HG03045 (cell line): Measurements from ENCODE around the gene CHCHD4.

Experiments
- ATAC-seq: cut with Tn5 transposase; IDR thresholded peaks from one replicate; pipeline ENCODE4 v1.9.1; 2021; ENCODE audit warnings: mild to moderate bottlenecking, moderate library complexity; ENCODE audit not compliant: unreplicated experiment

Gene CHCHD4

DNA sequence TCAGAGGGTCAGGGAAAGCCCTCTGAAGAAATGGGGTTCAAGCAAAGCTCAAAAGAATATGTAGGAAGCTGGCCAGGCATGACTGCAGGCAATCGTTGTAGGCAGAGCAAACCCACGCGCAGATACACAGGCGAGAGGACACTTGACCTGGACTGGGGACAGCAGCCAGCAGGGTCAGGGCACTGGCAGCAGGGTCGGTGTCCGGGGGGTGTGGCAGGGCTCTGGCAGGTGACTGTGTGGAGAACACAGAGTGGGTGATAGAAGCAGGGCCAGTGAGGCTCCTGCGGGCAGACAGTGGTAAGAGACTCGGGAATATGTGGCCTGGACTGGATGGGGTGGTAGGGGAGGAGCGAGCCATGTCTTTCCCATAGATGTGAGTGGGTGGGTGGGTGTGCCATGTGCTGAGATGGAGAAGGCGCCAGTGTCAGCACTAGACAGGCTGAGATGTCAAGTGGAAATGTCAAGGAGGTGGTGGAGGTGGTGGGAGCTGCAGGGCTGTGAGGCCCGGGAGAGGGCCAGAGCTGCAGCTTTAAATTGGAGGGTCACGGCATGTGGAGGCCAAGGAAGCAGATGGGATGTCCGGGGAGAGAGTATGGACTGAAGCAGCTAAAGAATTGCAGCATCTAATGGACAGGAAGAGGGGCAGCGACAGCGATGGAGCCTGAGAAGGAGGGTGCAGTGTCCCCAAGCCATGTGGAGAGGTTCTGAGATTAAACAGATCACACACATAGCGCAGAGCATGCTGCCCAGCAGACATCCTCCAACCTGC, 13.6 kb upstream of the CHCHD4 start:
- ATAC-seq = no peak

DNA sequence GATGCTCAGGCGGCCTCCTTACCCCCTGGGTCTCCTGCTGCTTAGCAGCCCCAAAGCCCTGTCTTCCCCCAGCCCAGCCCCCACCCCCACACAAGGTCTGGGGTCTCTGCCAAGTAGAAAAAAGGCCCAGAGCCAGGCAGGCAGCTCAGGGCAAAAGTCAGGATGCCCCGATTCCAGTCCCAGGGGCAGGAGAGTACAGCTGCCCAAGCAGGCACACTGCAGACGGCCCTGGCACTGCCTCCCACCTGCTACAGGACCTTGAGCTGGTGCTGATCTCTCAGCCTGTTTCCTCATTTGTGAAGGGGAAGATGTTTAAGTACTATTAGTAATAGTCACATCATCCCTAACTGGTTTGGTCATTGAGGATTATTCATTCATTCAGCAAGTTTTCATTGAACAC, 12.8 kb upstream of the CHCHD4 start:
- ATAC-seq = no peak

DNA sequence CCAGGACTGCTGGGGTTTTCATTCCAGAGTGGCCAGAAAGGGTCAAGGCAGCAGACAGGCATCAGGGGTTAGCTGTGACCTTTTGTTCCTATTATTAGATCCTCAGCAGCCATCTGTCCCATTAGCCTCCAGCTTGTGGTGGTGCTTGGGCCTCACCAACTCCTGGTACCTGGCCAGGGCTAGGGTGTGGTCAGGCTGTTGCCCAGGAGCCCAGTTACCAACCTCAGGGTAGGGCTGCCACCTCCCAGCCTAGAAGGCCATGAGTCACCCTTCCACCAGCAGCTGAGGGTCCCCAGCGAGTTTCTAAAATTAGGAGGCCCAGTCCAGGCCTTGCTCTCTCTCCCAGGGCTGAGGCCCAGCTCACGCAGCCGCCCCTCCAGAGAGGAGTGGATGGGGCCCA, 12.3 kb upstream of the CHCHD4 start:
- ATAC-seq = no peak

DNA sequence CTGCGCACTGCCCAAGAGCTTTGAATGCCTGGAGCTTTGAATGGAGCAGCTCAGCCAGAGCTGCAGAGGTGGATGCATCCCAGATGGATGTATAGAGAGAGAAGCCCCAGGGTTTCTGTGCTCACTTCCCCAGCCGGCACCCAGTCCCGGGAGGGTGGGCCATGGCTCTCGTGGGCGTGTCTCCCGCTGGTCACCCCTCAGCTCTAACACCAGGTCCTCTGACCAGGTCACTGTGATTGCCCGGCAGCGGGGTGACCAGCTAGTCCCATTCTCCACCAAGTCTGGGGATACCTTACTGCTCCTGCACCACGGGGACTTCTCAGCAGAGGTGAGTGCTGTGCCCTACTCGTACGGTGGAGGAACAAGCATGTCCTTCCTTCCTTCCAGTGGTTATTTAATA, 10.9 kb upstream of the CHCHD4 start:
- no peak for ATAC-seq

DNA sequence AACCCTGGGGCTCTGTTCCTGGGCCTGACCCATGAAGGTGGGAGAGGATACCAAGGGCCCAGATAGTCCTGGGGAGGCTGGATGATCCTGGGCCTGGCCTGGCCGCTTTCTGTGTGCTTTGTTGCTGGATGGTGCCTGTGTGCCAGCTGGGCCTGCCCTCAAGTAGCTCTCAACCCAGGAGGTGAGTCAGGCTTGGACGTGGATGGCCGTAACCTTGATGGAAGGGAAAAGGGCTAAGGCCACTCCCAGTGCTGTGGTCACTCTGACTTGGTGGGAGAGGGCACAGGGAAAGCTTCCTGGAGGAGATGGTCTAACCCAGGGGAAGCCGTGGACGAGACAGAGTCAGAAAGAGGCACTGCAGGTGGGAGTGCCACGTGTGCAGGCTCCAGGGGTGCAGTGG, 9.6 kb upstream of the CHCHD4 start:
- ATAC-seq = no peak

DNA sequence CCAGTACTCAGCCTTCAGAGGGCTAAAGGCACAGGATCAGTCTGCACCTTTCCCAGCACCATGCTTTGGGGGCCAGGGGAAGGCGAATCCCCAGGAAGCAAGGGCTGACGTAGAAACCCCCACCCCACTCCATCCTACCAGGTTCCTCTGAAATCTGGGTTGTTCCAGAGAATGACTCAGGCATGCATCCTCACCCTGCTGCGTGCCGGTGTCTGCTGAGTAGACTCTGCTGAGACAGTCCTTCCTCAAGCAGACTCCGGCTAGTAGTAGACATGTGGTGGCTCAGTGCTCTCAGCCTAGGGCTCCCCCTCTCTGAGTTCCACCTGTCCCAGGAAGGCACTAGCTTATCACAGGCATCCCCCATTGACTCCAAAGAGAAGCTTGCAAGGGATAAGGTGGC, 9.2 kb upstream of the CHCHD4 start:
- no peak for ATAC-seq

DNA sequence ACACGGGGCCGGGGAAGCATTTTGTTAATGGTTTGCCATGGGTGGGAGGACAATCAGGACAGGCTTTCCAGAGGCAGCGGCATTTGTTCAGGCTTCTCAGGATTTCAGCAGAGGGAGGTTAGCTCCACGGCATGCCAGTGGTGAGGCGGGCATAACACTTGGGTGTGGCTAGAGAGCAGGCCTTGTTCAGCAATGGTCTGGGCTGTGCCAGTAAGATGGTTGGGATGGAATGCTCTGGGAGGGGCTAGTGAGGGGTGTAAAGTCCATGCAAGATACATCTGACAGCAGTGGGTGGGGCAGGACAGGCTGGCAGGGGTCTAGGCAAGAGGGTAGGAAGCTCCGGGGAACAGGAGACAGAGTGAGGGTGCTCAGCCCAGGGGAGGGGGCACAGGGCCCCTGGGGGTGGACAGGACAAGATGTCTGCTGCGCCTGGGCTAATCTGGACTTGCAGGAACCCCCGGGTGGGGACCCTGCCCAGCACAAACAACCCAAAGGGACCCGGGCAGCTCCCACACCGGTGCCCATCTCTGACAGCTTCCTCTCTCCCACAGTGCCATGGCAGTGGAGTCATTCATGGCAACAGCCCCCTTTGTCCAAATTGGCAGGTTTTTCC, 8.6 kb upstream of the CHCHD4 start:
- no peak for ATAC-seq

DNA sequence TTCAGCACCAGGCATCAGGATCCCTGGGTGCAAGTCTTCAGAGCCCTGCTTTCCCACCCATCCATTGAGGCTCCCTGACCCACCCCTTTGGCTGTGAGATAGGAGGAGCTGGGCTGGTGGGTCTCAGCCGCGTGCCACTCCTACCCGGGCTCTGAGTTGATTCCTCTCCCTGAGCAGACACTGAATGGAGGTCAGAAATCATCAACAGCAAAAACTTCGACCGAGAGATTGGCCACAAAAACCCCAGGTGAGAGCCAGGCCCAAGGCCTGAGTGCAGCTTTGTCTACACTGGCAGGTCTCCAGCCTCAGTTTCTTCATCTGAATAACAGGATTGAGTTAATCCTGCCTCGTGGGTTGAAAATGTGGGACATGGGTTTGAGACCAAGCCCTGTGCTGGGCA, 8.0 kb upstream of the CHCHD4 start:
- no peak for ATAC-seq

DNA sequence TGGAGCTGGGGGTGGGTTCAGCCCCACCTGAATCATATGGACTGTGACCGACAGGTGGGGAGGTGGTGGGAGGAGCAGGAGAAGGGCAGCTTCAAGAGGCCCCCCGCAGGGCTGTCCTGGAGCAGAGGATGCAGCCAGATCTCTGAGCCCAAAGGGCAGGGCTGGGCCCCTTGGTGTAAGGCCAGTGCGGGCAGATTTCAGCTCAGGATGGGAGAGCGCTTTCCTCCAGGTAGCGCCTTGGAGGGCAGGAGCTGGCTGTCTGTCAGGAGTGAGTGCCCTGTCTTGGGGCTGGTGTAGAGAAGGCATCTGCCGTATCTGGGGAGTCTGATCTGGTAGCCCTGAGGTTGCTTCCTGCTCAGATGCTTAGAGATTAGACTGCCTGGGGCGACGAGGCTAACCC, 7.5 kb upstream of the CHCHD4 start:
- no peak for ATAC-seq

DNA sequence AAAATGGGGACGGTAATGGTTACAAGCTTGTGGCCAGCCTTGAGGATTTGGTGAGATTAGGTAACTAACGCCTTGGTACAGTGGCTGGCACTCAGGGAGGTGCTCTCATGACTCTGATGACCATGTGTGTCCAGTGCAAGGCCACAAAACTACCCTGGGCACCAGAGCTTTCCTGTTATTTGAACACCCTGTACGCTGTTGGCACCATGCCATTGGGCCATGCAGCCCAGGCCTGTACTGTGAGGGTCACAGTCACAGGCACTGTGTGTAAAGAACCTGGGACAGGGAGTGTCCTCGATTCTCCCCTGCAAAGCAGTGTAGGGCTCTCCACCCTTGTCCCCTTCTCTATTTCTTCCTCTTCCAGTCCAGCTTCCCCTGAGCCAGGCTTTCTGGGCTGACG, 6.5 kb upstream of the CHCHD4 start:
- no peak for ATAC-seq

DNA sequence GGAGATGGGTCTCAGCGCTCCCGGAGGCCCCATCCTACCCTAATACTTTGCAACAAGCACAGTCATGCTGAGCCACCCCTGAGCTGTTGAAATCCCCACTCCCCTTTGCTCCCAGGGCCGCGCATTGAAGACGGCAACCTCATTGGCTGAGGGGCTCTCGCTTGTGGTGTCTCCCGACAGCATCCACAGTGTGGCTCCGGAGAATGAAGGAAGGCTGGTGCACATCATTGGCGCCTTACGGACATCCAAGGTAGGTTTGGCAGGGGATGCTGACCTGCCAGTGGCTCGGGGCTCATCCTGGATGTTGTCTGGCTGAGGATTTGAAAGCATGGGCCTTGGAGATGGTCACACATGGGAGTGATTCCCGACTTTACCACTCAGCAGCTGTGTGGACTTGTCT, 6.0 kb upstream of the CHCHD4 start:
- ATAC-seq = no peak

DNA sequence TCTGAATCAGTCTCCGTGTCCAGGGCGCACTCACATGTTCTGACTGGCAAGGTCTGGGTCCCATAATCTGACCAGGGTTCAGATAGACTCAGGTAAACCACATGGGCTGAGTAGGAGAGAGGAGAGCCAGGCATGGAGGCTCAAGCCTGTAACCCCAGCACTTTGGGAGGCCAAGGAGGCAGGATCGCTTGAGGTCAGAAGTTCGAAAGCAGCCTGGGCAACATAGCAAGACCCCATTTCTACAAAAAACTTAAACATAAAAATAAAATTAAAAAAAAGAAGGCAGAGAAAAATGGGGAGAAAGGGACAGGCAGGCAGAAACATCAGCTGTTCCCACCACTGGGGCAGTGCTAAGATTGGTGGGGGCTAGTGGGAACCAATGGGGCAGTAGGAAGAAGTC, 5.6 kb upstream of the CHCHD4 start:
- no peak for ATAC-seq

DNA sequence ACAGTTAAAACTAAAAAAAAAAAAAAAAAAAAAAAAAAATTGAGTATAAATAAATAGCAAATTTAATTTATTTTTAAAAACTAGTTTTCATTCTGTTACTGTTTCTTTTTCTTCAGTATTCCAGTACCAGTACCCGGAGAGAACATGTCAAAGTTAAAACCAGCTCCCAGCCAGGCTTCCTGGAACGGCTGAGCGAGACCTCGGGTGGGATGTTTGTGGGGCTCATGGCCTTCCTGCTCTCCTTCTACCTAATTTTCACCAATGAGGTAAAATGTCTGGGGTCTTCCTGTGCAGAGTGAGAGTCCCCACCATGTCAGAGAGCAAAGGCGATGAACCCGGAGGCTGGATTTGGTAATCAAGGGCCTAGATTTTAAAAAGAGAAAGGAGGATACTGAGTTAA, 4.6 kb upstream of the CHCHD4 start:
- no peak for ATAC-seq

DNA sequence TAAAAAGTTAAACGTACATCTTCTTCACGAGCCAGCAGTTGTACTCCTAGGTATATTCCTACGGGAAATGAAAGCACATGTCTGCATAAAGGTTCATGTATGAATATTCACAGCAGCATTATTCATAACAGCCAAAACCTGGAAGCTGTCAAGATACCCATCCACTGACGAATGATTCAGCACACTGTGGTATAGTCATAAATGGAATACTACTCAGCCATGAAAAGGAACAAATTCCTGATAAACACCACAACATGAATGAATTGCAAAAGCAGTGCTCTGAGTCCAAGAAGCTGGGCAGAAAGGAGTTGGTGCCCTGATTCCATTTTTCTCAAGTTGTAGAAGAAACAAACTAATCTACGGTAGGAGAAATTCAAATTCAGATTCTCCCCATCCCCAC, 4.1 kb upstream of the CHCHD4 start:
- no peak for ATAC-seq

DNA sequence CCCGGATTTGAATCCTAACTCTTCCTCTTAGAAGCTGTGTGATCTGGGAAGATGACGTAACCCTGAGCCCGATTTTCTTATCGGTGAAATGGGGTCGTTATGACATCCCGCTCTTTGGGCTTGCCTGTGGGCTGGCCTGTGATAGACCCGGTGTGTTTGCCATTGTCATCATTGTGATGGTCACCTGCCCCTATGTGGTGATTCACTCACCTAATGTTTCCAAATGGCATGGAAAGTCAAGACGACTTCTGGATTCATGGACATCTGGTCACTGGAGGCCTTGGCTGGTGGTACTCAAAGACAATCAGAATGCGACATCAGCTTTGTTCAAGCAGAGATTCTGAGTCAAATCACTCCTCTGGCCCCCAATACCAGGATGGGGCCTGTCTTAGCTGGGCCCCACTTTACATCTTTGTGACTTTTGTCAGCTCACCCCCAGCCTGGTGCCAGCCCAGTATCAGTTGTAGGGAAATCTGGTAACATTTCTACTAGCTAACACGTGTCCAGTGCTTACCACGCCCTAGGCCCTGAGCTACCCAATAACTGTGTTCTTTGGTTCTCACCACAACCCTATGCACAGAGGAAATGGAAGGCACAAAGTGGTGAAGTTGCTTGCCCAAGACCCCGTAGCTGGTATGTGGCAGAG, 3.0 kb upstream of the CHCHD4 start:
- ATAC-seq = no peak

DNA sequence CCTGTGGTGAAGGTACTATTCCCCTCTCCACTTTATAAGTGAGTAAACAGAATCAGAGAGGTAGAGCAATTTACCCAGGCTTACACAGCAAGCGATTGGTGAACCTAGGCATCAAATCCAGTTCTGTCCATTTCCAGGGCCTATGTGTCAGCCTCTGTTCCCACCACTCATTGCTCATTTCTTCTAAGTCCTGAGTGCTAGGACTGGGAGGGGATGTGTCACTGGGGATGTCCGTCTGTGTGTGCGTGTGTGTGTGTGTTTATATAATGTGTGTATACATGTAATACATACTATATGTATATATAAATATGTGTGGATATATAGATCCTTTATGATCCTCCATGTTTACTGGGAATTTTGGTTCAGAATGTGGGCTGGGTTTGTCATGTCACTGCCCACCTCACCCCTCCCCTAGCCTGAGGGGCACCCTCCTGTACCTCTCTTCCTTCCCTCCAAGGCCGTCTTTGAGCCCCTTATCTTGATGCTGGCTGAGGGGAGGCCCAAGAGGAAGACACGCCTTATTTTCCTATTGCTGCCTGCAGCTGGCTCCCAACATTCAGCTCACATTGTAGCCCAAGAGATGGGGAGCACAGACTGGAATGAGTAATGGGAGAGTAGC, 2.3 kb upstream of the CHCHD4 start:
- no peak for ATAC-seq

DNA sequence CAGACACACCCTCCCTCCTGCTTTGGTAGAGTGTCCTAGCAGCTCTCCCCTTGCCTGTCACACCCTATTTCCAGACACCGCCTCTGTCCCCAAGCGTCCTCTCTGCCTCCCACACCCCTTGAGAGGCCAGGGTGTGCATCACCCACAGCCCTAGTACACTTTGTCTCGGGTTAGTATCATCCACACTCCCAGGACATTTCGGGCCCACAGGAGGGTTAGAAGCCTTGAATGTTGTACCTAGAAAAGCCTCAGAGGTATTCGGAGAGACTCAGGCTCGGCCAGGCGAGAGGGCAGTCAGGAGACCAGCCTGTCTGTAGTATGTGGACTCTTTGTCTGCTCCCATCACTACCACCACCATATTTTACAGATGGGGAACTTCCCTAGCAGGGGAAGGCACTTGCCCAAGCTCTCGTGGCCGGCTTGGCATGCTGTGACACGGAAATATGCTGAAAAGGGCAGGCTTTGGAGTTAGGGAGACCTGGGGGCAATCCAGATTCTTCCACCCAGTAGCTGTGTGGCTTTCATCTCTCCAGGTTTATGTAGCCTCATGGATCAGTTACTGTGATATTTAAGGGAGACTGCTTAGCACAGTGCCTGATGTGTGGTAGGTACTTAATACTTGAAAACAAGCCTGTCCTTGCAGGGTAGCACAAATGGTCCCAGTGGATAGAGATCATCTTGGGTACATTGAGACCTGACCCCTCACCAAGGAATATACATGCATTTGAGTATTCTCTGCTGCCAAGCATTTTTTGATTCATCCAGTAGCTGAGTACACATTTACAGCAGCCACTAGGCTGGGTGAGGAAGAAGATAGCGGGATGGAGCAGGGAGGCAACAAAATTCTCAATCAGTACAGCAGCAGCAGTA, 1.6 kb upstream of the CHCHD4 start:
- no peak for ATAC-seq

DNA sequence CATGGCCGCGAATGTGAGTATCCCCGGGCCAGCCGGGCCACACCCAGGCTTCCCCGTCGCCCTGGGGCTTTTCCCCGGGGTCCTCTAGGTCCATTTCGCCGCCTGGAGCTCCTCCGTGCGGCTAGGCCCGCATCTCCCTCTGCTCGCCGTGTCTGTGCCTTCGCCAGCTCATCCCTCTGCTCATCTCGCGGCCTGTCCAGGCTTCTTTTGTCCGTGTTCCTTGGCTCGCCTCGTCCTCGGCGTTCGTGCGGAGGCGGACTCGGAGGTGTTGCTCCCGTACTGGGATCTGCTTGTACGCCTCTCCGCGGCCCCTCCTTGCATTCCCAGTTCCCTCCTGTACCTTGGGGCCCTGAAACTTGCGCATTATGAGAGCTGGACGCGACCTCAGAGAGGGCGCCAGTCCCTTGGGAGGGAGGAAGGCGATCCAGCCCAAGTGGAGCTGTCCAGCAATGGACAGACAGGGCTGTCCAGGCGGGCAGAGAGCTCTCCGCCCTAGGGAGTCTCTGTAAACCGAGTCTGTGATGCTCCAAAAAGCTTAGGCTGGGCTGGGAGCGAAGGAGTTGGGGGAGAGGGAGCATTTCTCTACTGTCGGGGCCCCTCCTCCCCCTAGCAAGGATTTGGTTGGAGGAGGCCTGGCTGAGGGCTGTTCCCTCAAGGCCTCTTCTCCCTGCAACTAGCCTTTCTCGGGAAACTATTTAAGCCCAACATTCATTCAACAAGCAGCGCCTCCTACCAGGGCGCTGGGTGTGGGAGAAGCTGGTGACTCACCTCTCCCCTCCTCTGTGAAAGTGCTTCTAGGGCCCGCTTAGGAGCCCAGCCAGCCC, 735 bp upstream of the CHCHD4 start:
- ATAC-seq = peak; percentile 33

DNA sequence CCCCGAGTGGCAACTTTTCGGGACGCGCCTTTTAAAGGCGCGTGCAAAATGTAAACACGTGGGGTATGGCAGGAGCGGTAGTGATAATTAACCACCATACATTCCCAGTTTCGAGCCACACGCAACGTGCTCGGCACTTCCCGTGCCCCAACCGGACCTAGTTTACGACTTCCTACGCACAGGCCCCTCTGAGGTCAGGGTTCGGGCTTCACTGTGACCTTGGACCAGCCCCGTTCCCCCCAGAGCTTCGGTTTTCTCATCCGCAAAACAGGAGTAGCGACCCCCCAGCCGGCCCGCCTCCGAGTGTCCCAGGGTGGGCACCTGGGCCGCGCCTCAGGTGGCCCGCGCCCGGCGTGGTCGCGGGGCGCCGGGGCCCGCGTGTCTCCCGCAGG, 451 bp downstream of the CHCHD4 start:
- peak; percentile 44 for ATAC-seq
